ENCODE results near the gene KRTAP10-3.

GRCh38 chr21:44533891-44534627, 24.5 kb downstream of the KRTAP10-3 start:
- no peak for TF ChIP-seq CTCF (conservative IDR thresholded peaks at IDR 0.05 in 1 of 2, IDR thresholded peaks at IDR 0.05 in 1 of 2; ENCODE audit: low read depth in 1 of 2, low read length in 2 of 2)
- no peak for TF ChIP-seq EZH2 (IDR thresholded peaks at IDR 0.05; ENCODE audit: low read length, missing control alignments)
